GM23338 (cell line): ENCODE measurements around the gene CECR2. TPM values are rescaled to one million over a fixed set of nuclear protein-coding genes. Genes with fewer than 3 reads are reported as not detected.

Source experiments
- ATAC-seq: fragments of 200-7000 bp; cut with Tn5 transposase; 3 replicates; pipeline ENCODE4 v1.9.1; 2020
- DNase-seq: peaks from one replicate; pipeline ENCODE4 v3.0.0-alpha.2; 2015; ENCODE audit warnings: low spot score
- H2AFZ ChIP-seq: fragments of 200-600 bp; sonication (generic); 2 replicates; pipeline ENCODE4 v1.8.0; 2016; ENCODE audit warnings: antibody characterized with exemption, mild to moderate bottlenecking, moderate library complexity
- H3F3A ChIP-seq: fragments of 200-600 bp; sonication (generic); replicated peaks from 2 replicates; pipeline ENCODE4 v1.8.0; 2017; ENCODE audit warnings: antibody characterized with exemption, mixed run types, low read depth
- H3K27ac ChIP-seq: fragments of 200-600 bp; sonication (generic); 2 replicates; pipeline ENCODE4 v1.6.1; 2016; ENCODE audit warnings: low read depth
- H3K27me3 ChIP-seq: fragments of 200-600 bp; sonication (generic); 2 replicates; pipeline ENCODE4 v1.8.0; 2016; ENCODE audit warnings: mild to moderate bottlenecking, mixed run types, moderate library complexity; ENCODE audit not compliant: insufficient read depth
- H3K36me3 ChIP-seq: fragments of 200-600 bp; sonication (generic); 2 replicates; pipeline ENCODE4 v1.8.0; 2016; ENCODE audit warnings: mild to moderate bottlenecking; ENCODE audit not compliant: insufficient read depth
- H3K4me1 ChIP-seq: fragments of 200-600 bp; sonication (generic); 2 replicates; pipeline ENCODE4 v1.8.0; 2016; ENCODE audit warnings: mild to moderate bottlenecking, moderate library complexity; ENCODE audit not compliant: insufficient read depth
- H3K4me2 ChIP-seq: fragments of 200-600 bp; sonication (generic); 2 replicates; pipeline ENCODE4 v1.7.1; 2017; ENCODE audit warnings: mixed run types
- H3K4me3 ChIP-seq: fragments of 200-600 bp; sonication (generic); 2 replicates; pipeline ENCODE4 v1.6.1; 2016; ENCODE audit warnings: mixed run types
- H3K79me2 ChIP-seq: fragments of 200-600 bp; sonication (generic); replicated peaks from 2 replicates; pipeline ENCODE4 v1.8.0; 2017; ENCODE audit warnings: mild to moderate bottlenecking; ENCODE audit not compliant: insufficient read depth
- H3K9me2 ChIP-seq: fragments of 200-600 bp; sonication (generic); 2 replicates; pipeline ENCODE4 v1.8.0; 2017; ENCODE audit not compliant: insufficient read depth
- H4K20me1 ChIP-seq: fragments of 200-600 bp; sonication (generic); replicated peaks from 2 replicates; pipeline ENCODE4 v1.8.0; 2017; ENCODE audit warnings: mild to moderate bottlenecking; ENCODE audit not compliant: insufficient read depth
- H3K27ac Mint-ChIP-seq: 2 replicates; pipeline ENCODE4 v1.8.0; 2020; ENCODE audit warnings: inconsistent platforms, mild to moderate bottlenecking, moderate library complexity, mixed read lengths
- H3K27me3 Mint-ChIP-seq: 3 replicates; pipeline ENCODE4 v1.8.0; 2022; ENCODE audit warnings: low read depth, mild to moderate bottlenecking, moderate library complexity, mixed read lengths, inconsistent platforms; ENCODE audit not compliant: insufficient read depth, poor library complexity
- H3K36me3 Mint-ChIP-seq: 3 replicates; pipeline ENCODE4 v1.8.0; 2021; ENCODE audit warnings: low read depth, mild to moderate bottlenecking, inconsistent platforms, moderate library complexity, mixed read lengths
- H3K4me1 Mint-ChIP-seq: 3 replicates; pipeline ENCODE4 v1.8.0; 2020; ENCODE audit warnings: mild to moderate bottlenecking, inconsistent platforms, mixed read lengths
- H3K4me3 Mint-ChIP-seq: 3 replicates; pipeline ENCODE4 v1.8.0; 2021; ENCODE audit warnings: moderate library complexity, mild to moderate bottlenecking, inconsistent platforms, mixed read lengths
- H3K9me3 Mint-ChIP-seq: 3 replicates; pipeline ENCODE4 v1.8.0; 2020; ENCODE audit warnings: moderate library complexity, mild to moderate bottlenecking, inconsistent platforms, mixed read lengths
- CREB1 ChIP-seq: fragments of 250-450 bp; sonication (Bioruptor Pico); IDR thresholded peaks from 2 replicates; pipeline ENCODE4 v1.5.0; 2020; ENCODE audit warnings: low read depth, mild to moderate bottlenecking, moderate library complexity
- CTCF ChIP-seq, 2 experiments: fragments of 200-600 bp in 1 of 2; sonication (generic) in 1 of 2; conservative IDR thresholded peaks; 2 replicates each; pipeline versions ENCODE4 v1.5.1 to v1.6.1; 2016 to 2017; ENCODE audit warnings: antibody characterized with exemption in 2 of 2, low read depth in 2 of 2, mild to moderate bottlenecking in 2 of 2, moderate library complexity in 1 of 2
- ETS1 ChIP-seq: IDR thresholded peaks from 2 replicates; pipeline ENCODE4 v1.6.1; 2016; ENCODE audit warnings: antibody characterized with exemption
- EZH2 ChIP-seq: fragments of 200-600 bp; sonication (generic); IDR thresholded peaks from one replicate; pipeline ENCODE4 v1.8.0; 2017; ENCODE audit warnings: antibody characterized with exemption, mild to moderate bottlenecking, low read depth; ENCODE audit not compliant: unreplicated experiment
- EZH2phosphoT487 ChIP-seq: fragments of 200-600 bp; sonication (generic); IDR thresholded peaks from one replicate; pipeline ENCODE4 v1.8.1; 2018; ENCODE audit warnings: antibody characterized with exemption; ENCODE audit not compliant: unreplicated experiment
- JUNB ChIP-seq: IDR thresholded peaks from one replicate; pipeline ENCODE4 v1.6.1; 2016; ENCODE audit warnings: antibody characterized with exemption; ENCODE audit not compliant: unreplicated experiment
- NANOG ChIP-seq: IDR thresholded peaks from 2 replicates; pipeline ENCODE4 v1.6.1; 2016; ENCODE audit warnings: antibody characterized with exemption, borderline replicate concordance
- POLR2AphosphoS5 ChIP-seq: IDR thresholded peaks from 2 replicates; pipeline ENCODE4 v1.6.1; 2016; ENCODE audit warnings: antibody characterized with exemption, low read depth
- REST ChIP-seq: IDR thresholded peaks from one replicate; pipeline ENCODE4 v1.6.1; 2018; ENCODE audit warnings: antibody characterized with exemption; ENCODE audit not compliant: unreplicated experiment
- STAT1 ChIP-seq: IDR thresholded peaks from one replicate; pipeline ENCODE4 v1.6.1; 2016; ENCODE audit warnings: antibody characterized with exemption; ENCODE audit not compliant: unreplicated experiment
- ZNF114 ChIP-seq: fragments of 250-450 bp; sonication (Bioruptor Pico); IDR thresholded peaks from 2 replicates; pipeline ENCODE4 v1.5.0; 2020; ENCODE audit warnings: mild to moderate bottlenecking, moderate library complexity
- ZNF331 ChIP-seq: fragments of 250-450 bp; sonication (Bioruptor Pico); IDR thresholded peaks from 2 replicates; pipeline ENCODE4 v1.5.0; 2020; ENCODE audit warnings: low read depth, mild to moderate bottlenecking, moderate library complexity
- ZNF462 ChIP-seq: fragments of 250-450 bp; sonication (Bioruptor Pico); IDR thresholded peaks from 2 replicates; pipeline ENCODE4 v1.5.0; 2020; ENCODE audit warnings: mild to moderate bottlenecking, moderate library complexity
- polyA plus RNA-seq: library from polyadenylated mRNA; unstranded; fragments of >200 nt; fragmentation: Nextera tagmentation; extraction: Ambion mirVana; gene quantifications from 2 replicates; pipeline ENCODE4 v1.2.1, GENCODE V29; 2016
- total RNA-seq: library from RNA; depleted of rRNA; stranded (reverse); fragments of >200 nt; shearing (Covaris generic); gene quantifications from 2 replicates; pipeline ENCODE4 v1.2.3, GENCODE V29; 2014

CECR2 gene
- total and polyA plus RNA-seq, 2 experiments from 2014 or later, result 18.4 to 110 TPM

- Mint-ChIP-seq H3K27ac (no peak overlapping the region), H3K9me3 (no peaks in the 10 kb centered on the region), H3K4me3 (no peak overlapping the region; the same call in 2 of the 3 replicates), H3K27me3 (no peaks in the 10 kb centered on the region), H3K4me1 (peaks cover 4% of the 10 kb centered on the region), H3K36me3 (no peaks in the 10 kb centered on the region)
- H3K36me3 ChIP-seq, result no peaks in the 10 kb centered on the region
- H3K4me1 ChIP-seq, result no peaks in the 10 kb centered on the region
- H4K20me1 ChIP-seq, result no peaks in the 10 kb centered on the region
- H2AFZ ChIP-seq, result peak overlapping the region; percentile 88; the same call in 1 of the 2 replicates
- no peaks in the 10 kb centered on the region for H3K9me2 ChIP-seq
- TF ChIP-seq JUNB (no peak), CTCF (conservative IDR thresholded peaks at IDR 0.05; ENCODE audit: low read depth in 2 of 2) (no peak), EZH2phosphoT487 (no peak), ZNF114 (CRISPR knock-in tag) (no peak), EZH2 (no peak), CREB1 (CRISPR knock-in tag) (no peak), STAT1 (no peak), ZNF331 (CRISPR knock-in tag) (no peak), POLR2AphosphoS5 (no peak), ETS1 (no peak), NANOG (no peak), REST (no peak), ZNF462 (CRISPR knock-in tag) (no peak)
- no peak overlapping the region for H3K27ac ChIP-seq
- DNase-seq (no peak), ATAC-seq (no peak)
- H3K27me3 ChIP-seq, result no peaks in the 10 kb centered on the region
- H3F3A ChIP-seq, result peaks cover 11% of the 10 kb centered on the region
- H3K79me2 ChIP-seq, result no peaks in the 10 kb centered on the region
- H3K4me3 ChIP-seq, result no peak overlapping the region
- H3K4me2 ChIP-seq, result no peak overlapping the region
These were observed 26.9 kb upstream of the CECR2 start for GRCh38 chr22:17342361-17342760.
